ENCODE data around the gene ABCC3. TPM values are rescaled to one million over a fixed set of nuclear protein-coding genes. Genes with fewer than 3 reads are reported as not detected.

ABCC3 gene
- total and polyA plus RNA-seq, 2 of the 8 experiments (the other 6 are each of a cell fraction or from before 2014, with no cell fraction given): 0.35 to 0.37 TPM

DNA sequence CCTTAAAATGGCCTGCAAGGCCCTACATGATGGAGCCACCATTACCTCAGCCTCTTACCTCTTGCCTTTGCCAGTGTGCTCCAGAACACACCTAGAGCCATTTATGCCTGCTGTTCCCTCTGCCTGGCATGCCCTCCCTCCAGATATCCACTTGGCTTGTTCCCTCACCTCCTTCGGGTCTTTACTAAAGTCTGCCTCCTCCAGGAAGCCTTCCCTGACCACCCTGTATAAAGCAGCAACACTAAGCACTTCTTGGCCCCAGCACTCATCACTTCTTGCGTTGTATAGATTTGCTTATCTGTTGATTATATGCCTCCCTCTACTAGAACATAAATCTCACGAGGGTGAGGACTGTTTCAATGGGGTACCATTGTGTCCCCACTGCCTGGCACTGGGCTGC lies 47.8 kb downstream of the ABCC3 start:
- no peaks in the 10 kb centered on the region for H4K20me1 ChIP-seq (replicated peaks in 1 of 2; ENCODE audit: control insufficient read depth in 1 of 2, insufficient read depth in 2 of 2, low read length in 2 of 2)
- 82% methylated on average over 3 of the region's 3 CpGs; no CpG with 5 or more reads in 1 of the 2 experiments for WGBS, 2 experiments (ENCODE audit: extremely low coverage in 1 of 2, insufficient coverage in 1 of 2, insufficient read length in 1 of 2, insufficient replicate concordance in 2 of 2, low coverage in 1 of 2, low lambda C conversion rate in 2 of 2, missing lambda C conversion rate in 1 of 2)
- H3K27ac ChIP-seq (ENCODE audit: low read depth, low read length): no peak overlapping the region
- H2BK5ac ChIP-seq (ENCODE audit: low read depth, low read length): no peak overlapping the region
- no peaks in the 10 kb centered on the region for H3K27me3 ChIP-seq (replicated peaks in 1 of 4; ENCODE audit: control insufficient read depth in 3 of 4, extremely low read depth in 1 of 4, insufficient read depth in 3 of 4, low read length in 3 of 4)
- H2AK5ac ChIP-seq (ENCODE audit: low read depth, low read length): 0 out of 2 replicates have a peak overlapping the region, but pooled peaks have one; percentile 11
- H3K4ac ChIP-seq (replicated peaks; ENCODE audit: insufficient read length, low read depth, low read length): no peak overlapping the region
- no peak for DNase-seq (ENCODE audit: low read depth in 1 of 2, low spot score in 2 of 2)
- no peak overlapping the region for H3K23ac ChIP-seq (ENCODE audit: insufficient read length)
- H3K18ac ChIP-seq (ENCODE audit: extremely low read depth, low read length): no peak overlapping the region
- H2BK15ac ChIP-seq (ENCODE audit: low read length): no peak overlapping the region
- H3K79me2 ChIP-seq (ENCODE audit: control insufficient read depth in 1 of 2, insufficient read depth in 2 of 2, low read length in 2 of 2): no peaks in the 10 kb centered on the region
- H3K79me1 ChIP-seq (ENCODE audit: low read depth, low read length): no peaks in the 10 kb centered on the region
- H3K4me1 ChIP-seq (replicated peaks in 1 of 4; ENCODE audit: control insufficient read depth in 3 of 4, insufficient read depth in 4 of 4, low read length in 3 of 4): peaks cover 0 to 10% (median 1%) of the 10 kb centered on the region in 4 experiments; a peak in 3 of 7 replicates
- H3K14ac ChIP-seq (ENCODE audit: insufficient read length): no peak overlapping the region
- H3K36me3 ChIP-seq (ENCODE audit: control insufficient read depth in 2 of 4, insufficient read depth in 4 of 4, low read length in 3 of 4): no peaks in the 10 kb centered on the region
- H3K9me3 ChIP-seq (ENCODE audit: insufficient read depth in 2 of 2, low read depth in 1 of 2, low read length in 1 of 2): no peaks in the 10 kb centered on the region
- H3K4me3 ChIP-seq (ENCODE audit: extremely low read depth in 1 of 4, insufficient read depth in 2 of 4, low read depth in 3 of 4, low read length in 4 of 4): no peak overlapping the region
- H4K5ac ChIP-seq (ENCODE audit: insufficient read length, low read depth, low read length): no peak overlapping the region
- TF ChIP-seq TAF1 (IDR thresholded peaks at IDR 0.05; ENCODE audit: low read depth, low read length) (no peak), ZNF274 (IDR thresholded peaks at IDR 0.05; ENCODE audit: borderline replicate concordance, extremely low read depth, low read length) (no peak), POLR2AphosphoS5 (IDR thresholded peaks at IDR 0.05; ENCODE audit: low read depth, low read length) (no peak), SIRT6 (IDR thresholded peaks at IDR 0.05; ENCODE audit: low read length) (no peak), CBX5 (IDR thresholded peaks at IDR 0.05; ENCODE audit: low read depth, low read length) (no peak), TEAD4 (IDR thresholded peaks at IDR 0.05; ENCODE audit: low read depth, low read length) (no peak)
- TF ChIP-seq, protein P1, sequence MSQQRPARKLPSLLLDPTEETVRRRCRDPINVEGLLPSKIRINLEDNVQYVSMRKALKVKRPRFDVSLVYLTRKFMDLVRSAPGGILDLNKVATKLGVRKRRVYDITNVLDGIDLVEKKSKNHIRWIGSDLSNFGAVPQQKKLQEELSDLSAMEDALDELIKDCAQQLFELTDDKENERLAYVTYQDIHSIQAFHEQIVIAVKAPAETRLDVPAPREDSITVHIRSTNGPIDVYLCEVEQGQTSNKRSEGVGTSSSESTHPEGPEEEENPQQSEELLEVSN (IDR thresholded peaks at IDR 0.05): no peak
- TF ChIP-seq, protein P2, sequence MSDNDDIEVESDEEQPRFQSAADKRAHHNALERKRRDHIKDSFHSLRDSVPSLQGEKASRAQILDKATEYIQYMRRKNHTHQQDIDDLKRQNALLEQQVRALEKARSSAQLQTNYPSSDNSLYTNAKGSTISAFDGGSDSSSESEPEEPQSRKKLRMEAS (IDR thresholded peaks at IDR 0.05): no peak
- H2BK120ac ChIP-seq (replicated peaks; ENCODE audit: low read depth, low read length): no peak overlapping the region
- no peak overlapping the region for H2BK20ac ChIP-seq (ENCODE audit: low read length)
- no peak overlapping the region for H2AFZ ChIP-seq (ENCODE audit: low read length)
- no peak for FAIRE-seq
- H3K9ac ChIP-seq (replicated peaks in 1 of 4; ENCODE audit: extremely low read depth in 1 of 4, low read depth in 3 of 4, low read length in 3 of 4): no peak overlapping the region
- no peaks in the 10 kb centered on the region for H3K23me2 ChIP-seq (ENCODE audit: low read depth, low read length)
- POLR2A ChIA-PET (ENCODE audit: partially characterized antibody): no interaction called here
- no peak overlapping the region for H2BK12ac ChIP-seq (ENCODE audit: low read depth, low read length)
- H3K56ac ChIP-seq (replicated peaks; ENCODE audit: insufficient read length, low read depth, low read length): no peak overlapping the region
- H4K8ac ChIP-seq (ENCODE audit: extremely low read depth, insufficient read depth, low read length): no peak overlapping the region
- no peak overlapping the region for H3K4me2 ChIP-seq (ENCODE audit: insufficient read depth in 1 of 2, low read depth in 2 of 2, low read length in 2 of 2)
- no peak overlapping the region for H4K91ac ChIP-seq (replicated peaks; ENCODE audit: insufficient read length, low read length)
- CTCF ChIA-PET (ENCODE audit: partially characterized antibody): interaction anchor here (0.9 to 20.2 kb wide), 7 partner anchors 12 to 200 kb away, joined by 3 to 391 read pairs (median 4); no protein-coding TSS in a partner anchor

Measured in H1 (cell line).